K562 (cell line): ENCODE results near the gene TSPOAP1. TPM values are rescaled to one million over a fixed set of nuclear protein-coding genes. Genes with fewer than 3 reads are reported as not detected.

ENCODE experiments used
- ATF1 ChIP-seq, 2 experiments: fragments of 450-650 bp in 1 of 2; IDR thresholded peaks; 2 replicates each; pipeline ENCODE4 v1.6.1; 2016; ENCODE audit warnings: missing compliant biosample characterization in 1 of 2, missing genetic modification characterization in 1 of 2
- ELF1 ChIP-seq: fragments of 200-800 bp; sonication (Bioruptor generic); IDR thresholded peaks from 2 replicates; pipeline ENCODE4 v1.6.1; 2016; ENCODE audit warnings: missing genetic modification characterization, missing compliant biosample characterization
- FOXK2 ChIP-seq, 2 experiments: fragments of 450-650 bp; IDR thresholded peaks in 1 of 2; conservative IDR thresholded peaks in 1 of 2; 2 replicates each; pipeline ENCODE4 v1.6.1; 2016; ENCODE audit warnings: low read depth in 2 of 2, mild to moderate bottlenecking in 1 of 2
- HMGXB4 ChIP-seq: sonication (generic); formaldehyde crosslinking; IDR thresholded peaks from 2 replicates; pipeline ENCODE4 v1.8.1; 2023; ENCODE audit warnings: mild to moderate bottlenecking, missing genetic modification reagents
- HNRNPUL1 ChIP-seq: fragments of 200-400 bp; formaldehyde crosslinking; IDR thresholded peaks from 2 replicates; pipeline ENCODE4 v1.6.1; 2017; ENCODE audit warnings: low read length
- PHF8 ChIP-seq: fragments of 200-600 bp; sonication (generic); IDR thresholded peaks from 2 replicates; pipeline ENCODE4 v1.6.1; 2012; ENCODE audit warnings: mixed run types, mild to moderate bottlenecking, inconsistent platforms, low read length, moderate library complexity, borderline replicate concordance
- POLR2H ChIP-seq: IDR thresholded peaks from 2 replicates; pipeline ENCODE4 v1.6.1; 2016; ENCODE audit warnings: missing genetic modification characterization, low read depth, mild to moderate bottlenecking, control low read depth, missing compliant biosample characterization, moderate library complexity
- RBM22 ChIP-seq: fragments of 200-400 bp; formaldehyde crosslinking; IDR thresholded peaks from 2 replicates; pipeline ENCODE4 v1.6.1; 2018; ENCODE audit warnings: low read length, low read depth; ENCODE audit not compliant: poor library complexity, severe bottlenecking
- RUNX1 ChIP-seq: sonication (generic); IDR thresholded peaks from 2 replicates; pipeline ENCODE4 v1.6.1; 2016; ENCODE audit warnings: antibody characterized with exemption, low read depth
- SP1 ChIP-seq: sonication (generic); formaldehyde crosslinking; IDR thresholded peaks from 2 replicates; pipeline ENCODE4 v1.8.1; 2022; ENCODE audit warnings: mild to moderate bottlenecking, missing genetic modification reagents
- TEAD1 ChIP-seq, 2 experiments: fragments of 450-650 bp in 1 of 2; sonication (generic) in 1 of 2; formaldehyde crosslinking; IDR thresholded peaks; 2 replicates each; pipeline versions ENCODE4 v1.4.0 to v1.8.0; 2020 to 2022; ENCODE audit warnings: mild to moderate bottlenecking in 2 of 2, missing genetic modification reagents in 1 of 2
- UBTF ChIP-seq, 2 experiments: IDR thresholded peaks; 2 replicates each; pipeline ENCODE4 v1.6.1; 2012; ENCODE audit warnings: improper control_type of control experiment in 2 of 2, low read depth in 2 of 2, low read length in 2 of 2, borderline replicate concordance in 1 of 2
- ZBTB7A ChIP-seq: IDR thresholded peaks from 2 replicates; pipeline ENCODE4 v1.6.1; 2011; ENCODE audit warnings: low read depth, mild to moderate bottlenecking, low read length, moderate library complexity, borderline replicate concordance; ENCODE audit not compliant: control insufficient read depth
- ZNF239 ChIP-seq: fragments of 250-450 bp; sonication (Bioruptor Pico); IDR thresholded peaks from 2 replicates; pipeline ENCODE4 v1.4.0; 2020; ENCODE audit warnings: mild to moderate bottlenecking
- polyA plus RNA-seq, 8 experiments: library from polyadenylated mRNA; depleted of rRNA in 4 of 8; stranded (reverse) in 5 of 8; unstranded in 3 of 8; fragments of >200 nt; fragmentation: Nextera tagmentation in 2 of 8; fragmentation: Illumina TruSeq in 1 of 8; extraction: Ambion mirVana in 2 of 8; extraction: Trizol in 1 of 8; gene quantifications; 2 replicates each; pipeline versions ENCODE4 v1.2.1 to v1.2.3, GENCODE V29; 2011 to 2014; ENCODE audit warnings: inconsistent platforms in 1 of 8, missing spikeins in 1 of 8
- total RNA-seq, 7 experiments: library from RNA; depleted of rRNA in 6 of 7; stranded (reverse); fragments of >200 nt in 6 of 7; fragmentation: Illumina TruSeq in 2 of 7; extraction: Trizol in 2 of 7; gene quantifications; 2 replicates each; pipeline versions ENCODE4 v1.2.1 to v1.2.3, GENCODE V29; 2011 to 2021; ENCODE audit warnings: low replicate concordance in 1 of 7
- TF ChIP-seq, protein P1 (sequence below): sonication (generic); formaldehyde crosslinking; IDR thresholded peaks from 2 replicates; pipeline ENCODE4 v1.8.0; 2023; ENCODE audit warnings: mild to moderate bottlenecking, missing genetic modification reagents

Gene TSPOAP1
- total and polyA plus RNA-seq, 9 of the 15 experiments (the other 6 are each of a cell fraction or from before 2014, with no cell fraction given) = 0.87 to 3.9 (median 1.8) TPM; not detected in 2

DNA sequence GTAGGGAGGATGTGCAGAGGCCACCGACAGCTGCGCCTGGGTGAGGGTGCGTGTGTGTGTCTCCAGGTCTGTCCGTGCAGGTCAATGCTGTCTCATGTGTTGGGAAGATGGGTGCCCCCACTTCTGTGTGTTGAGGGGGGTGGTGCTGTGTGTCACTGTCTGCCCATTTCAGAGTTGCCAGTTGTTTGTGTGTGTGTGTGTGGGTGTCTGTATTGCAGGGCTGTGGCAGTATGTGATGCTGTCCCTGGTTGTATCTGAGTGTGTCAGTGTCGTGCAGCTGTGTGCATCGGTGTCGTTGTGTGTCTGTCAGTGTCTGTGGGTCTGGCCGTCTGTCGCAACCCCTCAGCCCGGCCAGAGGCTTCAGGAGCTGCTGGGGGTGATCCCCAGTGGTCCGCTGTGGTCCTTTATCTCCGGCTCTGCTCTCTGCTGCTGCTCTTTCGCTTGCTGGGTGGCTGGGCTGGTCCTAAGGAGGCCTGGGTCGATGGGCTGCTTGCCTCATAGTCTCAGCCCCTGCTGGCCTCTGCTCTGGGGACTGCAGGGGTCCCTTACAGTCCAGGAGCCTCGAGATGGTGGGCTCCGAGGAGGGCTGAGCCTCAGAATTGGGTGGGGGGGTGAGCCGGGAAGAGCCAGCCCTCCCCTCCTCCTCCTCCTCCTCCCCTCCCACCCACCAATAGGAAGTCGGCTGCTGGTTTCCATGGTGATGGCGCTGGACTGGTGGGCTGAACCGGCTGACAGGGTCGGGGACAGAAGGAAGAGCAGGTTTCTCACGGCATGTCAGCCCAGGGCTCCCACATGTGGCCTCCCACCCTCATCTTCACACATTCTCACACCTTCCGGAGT is at the start of gene TSPOAP1 (continued):
- TF ChIP-seq, protein P1, sequence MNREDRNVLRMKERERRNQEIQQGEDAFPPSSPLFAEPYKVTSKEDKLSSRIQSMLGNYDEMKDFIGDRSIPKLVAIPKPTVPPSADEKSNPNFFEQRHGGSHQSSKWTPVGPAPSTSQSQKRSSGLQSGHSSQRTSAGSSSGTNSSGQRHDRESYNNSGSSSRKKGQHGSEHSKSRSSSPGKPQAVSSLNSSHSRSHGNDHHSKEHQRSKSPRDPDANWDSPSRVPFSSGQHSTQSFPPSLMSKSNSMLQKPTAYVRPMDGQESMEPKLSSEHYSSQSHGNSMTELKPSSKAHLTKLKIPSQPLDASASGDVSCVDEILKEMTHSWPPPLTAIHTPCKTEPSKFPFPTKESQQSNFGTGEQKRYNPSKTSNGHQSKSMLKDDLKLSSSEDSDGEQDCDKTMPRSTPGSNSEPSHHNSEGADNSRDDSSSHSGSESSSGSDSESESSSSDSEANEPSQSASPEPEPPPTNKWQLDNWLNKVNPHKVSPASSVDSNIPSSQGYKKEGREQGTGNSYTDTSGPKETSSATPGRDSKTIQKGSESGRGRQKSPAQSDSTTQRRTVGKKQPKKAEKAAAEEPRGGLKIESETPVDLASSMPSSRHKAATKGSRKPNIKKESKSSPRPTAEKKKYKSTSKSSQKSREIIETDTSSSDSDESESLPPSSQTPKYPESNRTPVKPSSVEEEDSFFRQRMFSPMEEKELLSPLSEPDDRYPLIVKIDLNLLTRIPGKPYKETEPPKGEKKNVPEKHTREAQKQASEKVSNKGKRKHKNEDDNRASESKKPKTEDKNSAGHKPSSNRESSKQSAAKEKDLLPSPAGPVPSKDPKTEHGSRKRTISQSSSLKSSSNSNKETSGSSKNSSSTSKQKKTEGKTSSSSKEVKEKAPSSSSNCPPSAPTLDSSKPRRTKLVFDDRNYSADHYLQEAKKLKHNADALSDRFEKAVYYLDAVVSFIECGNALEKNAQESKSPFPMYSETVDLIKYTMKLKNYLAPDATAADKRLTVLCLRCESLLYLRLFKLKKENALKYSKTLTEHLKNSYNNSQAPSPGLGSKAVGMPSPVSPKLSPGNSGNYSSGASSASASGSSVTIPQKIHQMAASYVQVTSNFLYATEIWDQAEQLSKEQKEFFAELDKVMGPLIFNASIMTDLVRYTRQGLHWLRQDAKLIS (CRISPR knock-in tag) = no peak; the same call in 1 of the 2 replicates
- TF ChIP-seq RBM22 (peak; percentile 99), ZNF239 (CRISPR knock-in tag) (no peak), POLR2H (tag) (no peak), HMGXB4 (CRISPR knock-in tag) (peak; percentile 23; the same call in 1 of the 2 replicates), TEAD1 (CRISPR knock-in tag; IDR thresholded peaks at IDR 0.05) (peak in 1 of 2 experiments; percentile 68; a peak in 2 of 4 replicates), ELF1 (tag) (no peak), HNRNPUL1 (peak; percentile 33), FOXK2 (conservative IDR thresholded peaks at IDR 0.05 in 1 of 2, IDR thresholded peaks at IDR 0.05 in 1 of 2; ENCODE audit: low read depth in 2 of 2) (peak; percentile 58 to 66; a peak in 2 of 4 replicates), RUNX1 (peak; percentile 43; the same call in 1 of the 2 replicates), ATF1 (CRISPR knock-in tag; IDR thresholded peaks at IDR 0.05) (no peak), ATF1 (tag; IDR thresholded peaks at IDR 0.05) (peak; percentile 57), SP1 (CRISPR knock-in tag) (0 out of 2 replicates have a peak, but pooled peaks have one; percentile 11), PHF8 (no peak), ZBTB7A (peak; percentile 98), UBTF (IDR thresholded peaks at IDR 0.05; ENCODE audit: borderline replicate concordance in 1 of 2, low read depth in 2 of 2, low read length in 2 of 2) (no peak)
